ENCODE data around the gene OR10S1.
"Not testable (repeated sequence)": the region's sequence is repeated elsewhere in the genome, so short reads cannot be mapped to it uniquely, and the experiment has no call there.

OR10S1 gene

GRCh38 chr11:123977731-123978347 lies at the start of gene OR10S1:
OR10S1 (minus strand) TSS chr11:123977781; CDS start chr11:123977664, 117 bp downstream.
- DNase-seq (ENCODE audit: low spot score) = no peak

- no peak for DNase-seq (ENCODE audit: low spot score)
Measured at GRCh38 chr11:124026498-124026897, 48.9 kb upstream of the OR10S1 start, which contains the start of gene OR10G8. OR10G8 (plus strand) TSS chr11:124026798; CDS start chr11:124029623, 2,825 bp downstream.

- DNase-seq (ENCODE audit: low spot score) = not testable (repeated sequence)
Measured at GRCh38 chr11:124015837-124016236, 38.3 kb upstream of the OR10S1 start.

- no peak for DNase-seq (ENCODE audit: low spot score)
Measured at GRCh38 chr11:124012697-124013096, 35.1 kb upstream of the OR10S1 start, which contains the start of gene OR10G4. OR10G4 (plus strand) TSS chr11:124012997; CDS start chr11:124015575, 2,578 bp downstream.

- DNase-seq (ENCODE audit: low spot score) = no peak
Measured at GRCh38 chr11:123995119-123995518, 17.5 kb upstream of the OR10S1 start, which contains the start of gene OR10G6. OR10G6 (minus strand) TSS chr11:123995161; CDS start chr11:123995161, 0 bp downstream.

GRCh38 chr11:123979311-123979710 lies 1.7 kb upstream of the OR10S1 start:
- no peak for DNase-seq (ENCODE audit: low spot score)

GRCh38 chr11:123976770-123977560 lies 616 bp downstream of the OR10S1 start:
- DNase-seq (ENCODE audit: low spot score) = no peak

GRCh38 chr11:123973816-123974215 lies 3.8 kb downstream of the OR10S1 start:
- no peak for DNase-seq (ENCODE audit: low spot score)

- no peak for DNase-seq (ENCODE audit: low spot score)
Measured at GRCh38 chr11:123956752-123957151, 20.8 kb downstream of the OR10S1 start.

GRCh38 chr11:123945132-123945531 lies 32.4 kb downstream of the OR10S1 start:
- DNase-seq (ENCODE audit: low spot score) = no peak

GRCh38 chr11:123943738-123944137 lies 33.8 kb downstream of the OR10S1 start, which contains the start of gene OR6T1:
OR6T1 (minus strand) TSS chr11:123943838; CDS start chr11:123943838, 0 bp downstream.
- no peak for DNase-seq (ENCODE audit: low spot score)

- no peak for DNase-seq (ENCODE audit: low spot score)
Measured at GRCh38 chr11:123942413-123942812, 35.2 kb downstream of the OR10S1 start.

GRCh38 chr11:123939317-123939716 lies 38.3 kb downstream of the OR10S1 start, which contains the start of gene OR4D5:
OR4D5 (plus strand) TSS chr11:123939617; CDS start chr11:123939617, 0 bp downstream.
- no peak for DNase-seq (ENCODE audit: low spot score)

Data from hepatic stellate cell (primary cell).